Caco-2 (cell line): ENCODE results near the gene GTF2E1. TPM values are rescaled to one million over a fixed set of nuclear protein-coding genes. Genes with fewer than 3 reads are reported as not detected.

ENCODE experiments used
- BruUV-seq: library from RNA; stranded (reverse); fragments of 400-500 nt; replicated peaks from 2 replicates; lab custom pipeline; 2021; lab: Mats Ljungman, UMichigan
- CTCF ChIA-PET: fragments of 300-600 bp; sonication (Branson Sonifier 250); formaldehyde crosslinking; loops from one replicate; lab custom pipeline; 2022; ENCODE audit warnings: antibody characterized with exemption; lab: Charles Lee
- POLR2A ChIA-PET: fragments of 300-600 bp; sonication (Branson Sonifier 250); formaldehyde crosslinking; loops from one replicate; lab custom pipeline; 2022; ENCODE audit warnings: antibody characterized with exemption; lab: Charles Lee
- DNase-seq, 2 experiments: peaks; one replicate each; pipeline versions ENCODE4 v3.0.0 to v3.0.0-alpha.2; 2020 to 2022
- H3K27me3 ChIP-seq: replicated peaks from 2 replicates; pipeline ENCODE4 v1.6.0; 2011; ENCODE audit warnings: low read length; ENCODE audit not compliant: control insufficient read depth, insufficient read depth
- H3K36me3 ChIP-seq: 2 replicates; pipeline ENCODE4 v1.5.1; 2011; ENCODE audit warnings: low read length; ENCODE audit not compliant: control insufficient read depth, insufficient read depth
- H3K4me1 ChIP-seq: fragments of 250-450 bp; sonication (Bioruptor Pico); 2 replicates; pipeline ENCODE4 v1.5.1; 2020; ENCODE audit warnings: mild to moderate bottlenecking
- H3K4me3 ChIP-seq: 2 replicates; pipeline ENCODE4 v1.5.1; 2011; ENCODE audit warnings: low read depth, mild to moderate bottlenecking, control low read depth, low read length
- H3K9me3 ChIP-seq: fragments of 250-450 bp; sonication (Bioruptor Pico); 2 replicates; pipeline ENCODE4 v1.5.1; 2020; ENCODE audit warnings: mild to moderate bottlenecking, moderate library complexity
- H3K27ac Mint-ChIP-seq: one replicate; pipeline ENCODE4 v1.8.0; 2022; ENCODE audit warnings: mixed read lengths; ENCODE audit not compliant: unreplicated experiment
- H3K27me3 Mint-ChIP-seq: one replicate; pipeline ENCODE4 v1.8.0; 2022; ENCODE audit warnings: mixed read lengths; ENCODE audit not compliant: insufficient read depth, unreplicated experiment
- H3K36me3 Mint-ChIP-seq: one replicate; pipeline ENCODE4 v1.8.0; 2022; ENCODE audit warnings: mild to moderate bottlenecking, mixed read lengths; ENCODE audit not compliant: insufficient read depth, unreplicated experiment
- H3K4me1 Mint-ChIP-seq: one replicate; pipeline ENCODE4 v1.8.0; 2022; ENCODE audit warnings: low read depth, mixed read lengths; ENCODE audit not compliant: unreplicated experiment
- H3K4me3 Mint-ChIP-seq: one replicate; pipeline ENCODE4 v1.8.0; 2022; ENCODE audit warnings: mild to moderate bottlenecking, moderate library complexity, mixed read lengths; ENCODE audit not compliant: unreplicated experiment
- H3K9me3 Mint-ChIP-seq: one replicate; pipeline ENCODE4 v1.8.0; 2022; ENCODE audit warnings: mixed read lengths; ENCODE audit not compliant: unreplicated experiment
- intact Hi-C: fragments of 100-400 bp; cut with micrococcal nuclease; formaldehyde crosslinking; loops from one replicate; pipeline ENCODE4 v1.10.0; 2022; ENCODE audit not compliant: unreplicated experiment
- total RNA-seq: library from RNA; stranded (reverse); gene quantifications from 2 replicates; pipeline ENCODE4 v1.2.3, GENCODE V29; 2022
- TF ChIP-seq, protein P1 (sequence below), 2 experiments: fragments of 200-600 bp in 1 of 2; IDR thresholded peaks; 1 replicate in 1 of 2; 2 replicates in 1 of 2; pipeline versions ENCODE4 v1.5.1 to v1.8.0; 2011 to 2022; ENCODE audit warnings: antibody characterized with exemption in 1 of 2, control low read depth in 1 of 2, inconsistent platforms in 1 of 2, low read depth in 1 of 2, low read length in 1 of 2, mild to moderate bottlenecking in 1 of 2, moderate library complexity in 1 of 2; ENCODE audit not compliant: insufficient read depth in 1 of 2, severe bottlenecking in 1 of 2, unreplicated experiment in 1 of 2

The GTF2E1 gene
- total RNA-seq, 1 experiment from 2014 or later = 30.6 TPM

DNA sequence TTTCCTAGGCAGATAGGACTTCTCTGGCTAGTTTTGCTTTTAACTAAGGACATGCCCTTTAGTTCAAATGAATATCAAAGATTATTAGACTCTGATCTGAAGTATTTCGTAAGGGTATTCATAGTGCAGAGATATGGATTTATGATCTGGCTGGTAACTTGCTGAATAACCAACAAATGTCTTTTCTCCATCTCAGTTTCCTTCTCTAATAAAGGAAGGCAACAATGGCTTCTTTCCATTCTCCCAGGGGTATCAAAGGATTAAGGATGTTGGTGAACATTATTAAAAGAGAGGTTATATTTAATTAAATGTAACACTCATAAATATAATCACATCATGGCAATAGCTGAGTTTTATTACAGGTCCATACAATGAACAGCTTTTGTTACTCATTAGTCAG, 86.3 kb downstream of the GTF2E1 start:
- H3K4me1 Mint-ChIP-seq = no peaks in the 10 kb centered on the region
- intact Hi-C loops = no loop called here
- TF ChIP-seq, protein P1, sequence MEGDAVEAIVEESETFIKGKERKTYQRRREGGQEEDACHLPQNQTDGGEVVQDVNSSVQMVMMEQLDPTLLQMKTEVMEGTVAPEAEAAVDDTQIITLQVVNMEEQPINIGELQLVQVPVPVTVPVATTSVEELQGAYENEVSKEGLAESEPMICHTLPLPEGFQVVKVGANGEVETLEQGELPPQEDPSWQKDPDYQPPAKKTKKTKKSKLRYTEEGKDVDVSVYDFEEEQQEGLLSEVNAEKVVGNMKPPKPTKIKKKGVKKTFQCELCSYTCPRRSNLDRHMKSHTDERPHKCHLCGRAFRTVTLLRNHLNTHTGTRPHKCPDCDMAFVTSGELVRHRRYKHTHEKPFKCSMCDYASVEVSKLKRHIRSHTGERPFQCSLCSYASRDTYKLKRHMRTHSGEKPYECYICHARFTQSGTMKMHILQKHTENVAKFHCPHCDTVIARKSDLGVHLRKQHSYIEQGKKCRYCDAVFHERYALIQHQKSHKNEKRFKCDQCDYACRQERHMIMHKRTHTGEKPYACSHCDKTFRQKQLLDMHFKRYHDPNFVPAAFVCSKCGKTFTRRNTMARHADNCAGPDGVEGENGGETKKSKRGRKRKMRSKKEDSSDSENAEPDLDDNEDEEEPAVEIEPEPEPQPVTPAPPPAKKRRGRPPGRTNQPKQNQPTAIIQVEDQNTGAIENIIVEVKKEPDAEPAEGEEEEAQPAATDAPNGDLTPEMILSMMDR (IDR thresholded peaks at IDR 0.05; ENCODE audit: insufficient read depth in 1 of 2, low read depth in 1 of 2, low read length in 1 of 2, severe bottlenecking in 1 of 2, unreplicated experiment in 1 of 2) = no peak
- H3K36me3 Mint-ChIP-seq = no peaks in the 10 kb centered on the region
- H3K36me3 ChIP-seq = no peaks in the 10 kb centered on the region
- H3K4me1 ChIP-seq = no peaks in the 10 kb centered on the region
- CTCF ChIA-PET = no interaction called here
- POLR2A ChIA-PET = no interaction called here
- peaks cover 5% of the 10 kb centered on the region for H3K27me3 Mint-ChIP-seq
- no peaks in the 10 kb centered on the region for H3K27me3 ChIP-seq
- no TSS peak for BruUV-seq
- H3K9me3 ChIP-seq = no peaks in the 10 kb centered on the region
- no peak overlapping the region for H3K4me3 Mint-ChIP-seq
- DNase-seq = no peak
- H3K27ac Mint-ChIP-seq = no peak overlapping the region
- no peaks in the 10 kb centered on the region for H3K9me3 Mint-ChIP-seq
- no peak overlapping the region for H3K4me3 ChIP-seq

DNA sequence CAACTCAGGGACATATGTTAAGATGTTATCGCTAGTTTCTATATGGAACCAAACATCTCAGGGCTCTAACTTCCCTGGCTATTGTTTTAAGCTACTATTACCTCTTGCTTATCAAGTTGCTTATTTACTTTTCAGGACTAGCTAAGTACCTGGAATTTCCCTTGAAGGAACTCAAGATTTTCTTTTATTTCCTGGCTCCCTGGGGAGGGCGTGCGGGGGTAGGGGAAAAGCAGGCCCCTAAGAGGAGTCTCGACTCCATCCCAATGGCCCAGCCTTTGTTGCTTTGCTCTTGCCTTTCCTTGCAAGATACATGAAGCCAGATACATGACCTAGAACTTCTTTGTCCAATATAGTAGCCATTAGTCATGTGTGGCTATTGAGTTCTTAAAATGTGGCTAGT, 88.5 kb downstream of the GTF2E1 start:
- no peaks in the 10 kb centered on the region for H3K4me1 ChIP-seq
- Mint-ChIP-seq H3K4me1 (no peaks in the 10 kb centered on the region), H3K4me3 (no peak overlapping the region), H3K27ac (no peak overlapping the region), H3K27me3 (peaks cover 5% of the 10 kb centered on the region), H3K9me3 (no peaks in the 10 kb centered on the region), H3K36me3 (no peaks in the 10 kb centered on the region)
- no TSS peak for BruUV-seq
- POLR2A ChIA-PET = no interaction called here
- H3K27me3 ChIP-seq = no peaks in the 10 kb centered on the region
- DNase-seq = no peak
- TF ChIP-seq, protein P1 (IDR thresholded peaks at IDR 0.05; ENCODE audit: insufficient read depth in 1 of 2, low read depth in 1 of 2, low read length in 1 of 2, severe bottlenecking in 1 of 2, unreplicated experiment in 1 of 2) = no peak
- no peaks in the 10 kb centered on the region for H3K9me3 ChIP-seq
- intact Hi-C loops = no loop called here
- no peaks in the 10 kb centered on the region for H3K36me3 ChIP-seq
- H3K4me3 ChIP-seq = no peak overlapping the region
- CTCF ChIA-PET = no interaction called here

Other genes starting within 250 kb of the GTF2E1 start
- 133 and 136 TPM in 2 replicates for gene NDUFB4, start 146.4 kb upstream of the GTF2E1 start, total RNA-seq
- 76.3 and 102 TPM in 2 replicates for gene HGD, start 60.5 kb upstream of the GTF2E1 start, total RNA-seq
- 13.9 and 14.6 TPM in 2 replicates for gene RABL3, start 228 bp upstream of the GTF2E1 start, total RNA-seq
- gene STXBP5L, start 165.5 kb downstream of the GTF2E1 start, total RNA-seq = not detected in 2 replicates